T-helper 22 cell (primary cell): Measurements from ENCODE around the gene PELO.
"Not testable (repeated sequence)": the region's sequence is repeated elsewhere in the genome, so short reads cannot be mapped to it uniquely, and the experiment has no call there.

ENCODE experiments used
- DNase-seq: peaks from one replicate; pipeline ENCODE4 v3.0.0-alpha.2; 2020; ENCODE audit warnings: low read depth

The PELO gene, protein sequence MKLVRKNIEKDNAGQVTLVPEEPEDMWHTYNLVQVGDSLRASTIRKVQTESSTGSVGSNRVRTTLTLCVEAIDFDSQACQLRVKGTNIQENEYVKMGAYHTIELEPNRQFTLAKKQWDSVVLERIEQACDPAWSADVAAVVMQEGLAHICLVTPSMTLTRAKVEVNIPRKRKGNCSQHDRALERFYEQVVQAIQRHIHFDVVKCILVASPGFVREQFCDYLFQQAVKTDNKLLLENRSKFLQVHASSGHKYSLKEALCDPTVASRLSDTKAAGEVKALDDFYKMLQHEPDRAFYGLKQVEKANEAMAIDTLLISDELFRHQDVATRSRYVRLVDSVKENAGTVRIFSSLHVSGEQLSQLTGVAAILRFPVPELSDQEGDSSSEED

GRCh38 chr5:52787600-52788504 is at the start of gene PELO, which contains the start of gene ITGA1:
Gene PELO (plus strand): TSS chr5:52787916. CDS start chr5:52800395, 12,479 bp downstream.
Gene ITGA1 (plus strand): TSS chr5:52787916. CDS start chr5:52788354, 438 bp downstream.
- DNase-seq = peak; percentile 29

- no peak for DNase-seq
These were observed 49.6 kb upstream of the PELO start for GRCh38 chr5:52738095-52738506.

DNA sequence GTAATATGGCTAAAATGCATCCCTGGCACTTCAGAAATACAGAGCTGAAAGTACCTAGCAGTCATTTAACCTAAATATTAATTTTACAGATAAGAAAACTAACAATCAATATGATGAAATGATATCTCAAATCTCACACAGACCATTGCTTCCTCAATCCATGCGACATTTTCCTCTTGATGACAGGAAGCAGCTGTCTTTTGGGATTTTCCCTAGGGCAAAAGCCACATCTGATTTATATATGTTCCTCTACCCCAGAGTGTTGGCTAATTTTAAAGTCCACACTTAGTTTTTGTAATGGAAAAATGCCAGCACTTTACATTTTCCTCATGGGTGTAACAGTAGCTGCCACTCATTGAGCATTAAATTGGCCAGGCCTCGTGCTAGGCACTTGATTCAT is 47.7 kb upstream of the PELO start:
- DNase-seq = no peak

- DNase-seq = no peak
These were observed 44.7 kb upstream of the PELO start for GRCh38 chr5:52743012-52743411.

- no peak for DNase-seq
These were observed 44.2 kb upstream of the PELO start for GRCh38 chr5:52743529-52743928.

- DNase-seq = peak; percentile 8
These were observed 43.7 kb upstream of the PELO start for GRCh38 chr5:52743970-52744369.

- DNase-seq = not testable (repeated sequence)
These were observed 42.8 kb upstream of the PELO start for GRCh38 chr5:52744867-52745458.

GRCh38 chr5:52746539-52746938 is 41.2 kb upstream of the PELO start:
- no peak for DNase-seq

DNA sequence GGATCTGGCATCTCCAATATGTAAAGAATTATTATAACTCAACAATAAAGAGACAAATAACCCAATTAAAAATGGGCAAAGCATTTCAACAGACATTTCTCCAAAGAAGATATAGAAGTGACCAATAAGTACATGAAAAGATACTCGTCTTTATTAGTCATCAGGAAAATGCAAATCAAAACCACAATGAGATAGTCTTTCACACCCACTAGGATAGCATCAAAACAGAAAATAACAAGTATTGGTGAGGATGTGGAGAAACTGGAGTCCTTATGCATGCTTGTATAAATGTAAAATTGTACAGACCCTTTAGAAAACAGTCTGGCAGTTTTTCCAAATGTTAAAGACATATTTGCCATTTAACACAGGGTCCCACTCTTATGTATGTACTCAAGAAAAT is 39.1 kb upstream of the PELO start:
- no peak for DNase-seq

DNA sequence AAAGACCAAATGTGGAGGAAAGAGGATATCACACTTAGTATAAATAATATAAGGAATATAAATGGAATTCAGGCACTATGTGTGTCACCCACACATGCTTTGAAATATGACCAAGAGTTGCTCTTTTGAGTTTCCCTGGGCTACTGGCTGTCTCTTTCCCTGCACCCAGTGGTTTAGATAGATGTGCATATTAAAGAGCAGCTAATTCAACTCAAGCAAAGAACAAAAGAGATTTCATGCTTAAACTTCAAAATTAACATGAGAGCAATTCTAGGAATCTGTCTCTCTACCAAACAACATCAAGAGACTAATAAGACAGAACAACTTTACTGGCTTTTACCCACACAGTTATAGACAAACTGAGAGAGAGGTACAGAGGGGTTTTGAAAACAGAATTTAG is 38.0 kb upstream of the PELO start:
- DNase-seq = no peak

- no peak for DNase-seq
These were observed 36.6 kb upstream of the PELO start for GRCh38 chr5:52751137-52751536.

- no peak for DNase-seq
These were observed 33.7 kb upstream of the PELO start for GRCh38 chr5:52754051-52754450.

GRCh38 chr5:52757527-52757926 is 30.2 kb upstream of the PELO start:
- DNase-seq = no peak

GRCh38 chr5:52758014-52758413 is 29.7 kb upstream of the PELO start:
- DNase-seq = no peak

GRCh38 chr5:52759331-52759730 is 28.4 kb upstream of the PELO start:
- DNase-seq = no peak

GRCh38 chr5:52760695-52761366 is 26.9 kb upstream of the PELO start:
- no peak for DNase-seq

DNA sequence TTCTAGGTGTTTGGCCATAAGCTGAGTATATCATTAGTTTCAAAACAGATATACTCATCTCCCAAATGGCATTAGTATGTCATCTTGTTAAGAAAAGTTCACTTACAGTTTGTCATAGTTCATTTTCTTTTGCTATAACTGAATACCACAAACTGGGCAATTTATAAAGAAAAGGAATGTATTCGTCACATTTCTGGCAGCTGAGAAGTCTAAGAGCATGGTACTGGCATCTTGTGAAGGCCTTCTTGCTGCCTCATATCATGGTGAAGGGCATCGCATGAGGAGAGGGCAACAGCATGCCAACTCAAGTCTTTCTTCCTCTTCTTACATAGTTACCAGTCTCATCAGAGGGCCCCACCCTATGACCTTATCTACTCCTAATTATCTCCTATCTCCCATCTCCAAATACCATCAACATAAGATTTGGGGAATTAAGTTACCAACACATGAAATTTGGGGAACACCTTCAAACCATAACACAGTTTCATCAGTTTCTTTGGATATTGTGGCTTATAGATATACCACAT is 20.4 kb upstream of the PELO start:
- DNase-seq = no peak

GRCh38 chr5:52767766-52768480 is 19.8 kb upstream of the PELO start:
- no peak for DNase-seq

DNA sequence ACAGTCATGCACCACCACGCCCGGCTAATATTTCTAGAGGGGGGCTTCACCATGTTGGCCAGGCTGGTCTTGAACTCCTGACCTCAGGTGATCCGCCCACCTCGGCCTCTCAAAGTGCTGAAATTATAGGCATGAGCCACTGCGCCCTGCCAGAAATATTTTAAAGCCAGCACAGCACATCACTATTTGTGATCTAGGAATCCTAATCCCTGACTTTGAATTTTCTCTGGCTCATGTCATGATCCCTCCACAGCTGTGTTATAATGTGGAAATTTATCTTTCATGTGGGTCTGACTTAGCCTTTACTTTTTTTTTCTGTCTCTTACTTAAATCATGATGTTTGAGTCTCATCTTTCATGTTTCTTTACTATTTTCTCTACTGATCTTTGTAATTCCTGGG is 18.7 kb upstream of the PELO start:
- no peak for DNase-seq

DNA sequence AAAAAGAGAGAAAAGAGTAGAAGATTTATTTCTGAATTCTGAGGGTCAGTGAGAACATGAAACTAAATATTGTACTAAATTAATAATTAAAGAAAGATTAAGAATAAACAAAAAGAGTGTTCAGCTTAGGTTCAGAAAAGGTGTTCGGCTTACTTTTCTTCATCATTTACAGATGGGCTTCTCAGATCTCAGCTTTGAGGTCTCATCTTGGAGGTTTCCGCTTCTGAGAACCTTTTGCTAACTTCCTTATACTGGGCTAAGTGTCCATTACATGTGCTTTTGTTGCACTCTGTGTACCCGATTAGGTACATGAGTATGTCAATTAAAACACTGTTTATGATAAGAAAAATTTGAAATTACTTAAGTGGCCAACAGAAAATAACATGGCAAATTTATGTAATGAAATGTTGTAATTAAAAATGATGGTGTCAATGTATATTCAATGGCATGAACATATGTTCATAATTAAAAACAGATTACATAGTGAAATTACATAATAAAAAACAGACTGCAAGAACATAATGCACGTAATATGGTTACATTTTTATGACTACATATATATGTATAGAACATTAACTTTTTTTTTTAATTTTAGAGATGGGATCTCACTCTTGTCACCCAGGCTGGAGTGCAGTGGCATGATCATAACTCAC is 17.3 kb upstream of the PELO start:
- DNase-seq = no peak
